D341Med (cell line): ENCODE results near the gene MCFD2.
A peak's percentile ranks its signal among the peaks of the same experiment; 100 is the strongest.

Experiments used
- DNase-seq: peaks from one replicate; pipeline ENCODE4 v3.0.0; 2012; ENCODE audit warnings: low spot score

MCFD2 gene

DNA sequence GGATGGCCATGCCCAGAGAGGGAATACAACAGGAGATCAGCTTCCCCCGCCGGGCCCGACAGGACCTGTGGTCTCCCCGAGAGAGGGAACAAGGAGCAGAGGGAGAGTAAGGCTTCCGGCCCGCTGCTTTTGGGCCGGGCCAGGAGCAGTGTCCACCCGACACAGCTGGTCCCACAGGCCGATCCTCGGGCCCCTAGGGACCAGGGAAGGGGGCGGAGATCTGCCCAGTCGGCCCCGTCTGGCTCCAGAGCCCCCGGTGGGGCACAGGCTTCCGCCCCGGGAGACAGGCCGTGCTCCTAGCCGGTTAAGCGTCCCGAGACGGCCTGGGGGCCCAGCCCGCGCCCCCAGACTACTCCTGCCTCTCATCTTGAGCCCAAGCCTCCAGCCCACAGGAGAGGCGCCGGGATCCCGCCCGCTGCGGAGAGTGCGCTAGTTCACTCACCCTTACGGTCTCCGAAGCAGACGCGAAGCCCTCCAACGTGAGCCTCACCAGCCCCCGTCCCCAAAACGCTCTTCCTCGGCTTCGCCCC is at the start of gene MCFD2:
MCFD2 (minus strand) TSS at position 526 of the 530 bp plus-strand sequence. CDS start 6,635 bp downstream, outside the sequence.
- no peak for DNase-seq

DNA sequence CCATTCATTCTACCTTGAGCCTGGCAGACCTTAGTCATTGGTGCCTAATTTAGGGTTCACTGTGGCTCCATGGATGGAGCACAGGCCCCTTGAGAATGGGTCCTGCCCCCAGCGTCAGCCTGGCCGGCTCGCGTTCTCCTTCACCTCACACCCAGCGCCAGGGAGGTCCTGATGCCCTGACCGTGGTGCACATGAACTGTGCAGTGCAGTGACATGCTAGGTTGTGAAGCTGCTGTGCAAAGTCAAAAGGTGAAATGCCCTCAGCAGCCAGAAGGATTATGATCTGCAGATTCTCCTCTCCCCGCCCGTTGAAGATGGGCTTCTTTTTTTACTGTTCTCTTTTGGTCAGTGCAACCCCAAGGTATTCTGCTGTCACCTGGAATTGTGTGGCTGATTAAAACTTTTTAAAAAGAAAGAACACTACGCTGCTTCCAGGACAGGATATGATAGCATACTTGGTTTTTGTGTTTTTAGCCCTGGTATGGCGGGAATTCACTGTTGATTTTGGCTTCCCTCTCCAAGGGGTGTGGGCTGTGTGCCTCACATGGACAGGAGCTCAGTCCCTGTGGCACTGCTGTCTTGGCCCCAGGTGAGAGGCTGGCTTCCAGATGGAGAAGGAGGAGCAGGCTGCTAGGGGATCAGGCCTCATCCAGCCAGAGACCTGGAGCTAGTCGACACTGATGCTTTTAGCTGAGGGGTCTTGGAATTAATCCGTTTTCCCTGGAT is 49.4 kb upstream of the MCFD2 start:
- DNase-seq: no peak

DNA sequence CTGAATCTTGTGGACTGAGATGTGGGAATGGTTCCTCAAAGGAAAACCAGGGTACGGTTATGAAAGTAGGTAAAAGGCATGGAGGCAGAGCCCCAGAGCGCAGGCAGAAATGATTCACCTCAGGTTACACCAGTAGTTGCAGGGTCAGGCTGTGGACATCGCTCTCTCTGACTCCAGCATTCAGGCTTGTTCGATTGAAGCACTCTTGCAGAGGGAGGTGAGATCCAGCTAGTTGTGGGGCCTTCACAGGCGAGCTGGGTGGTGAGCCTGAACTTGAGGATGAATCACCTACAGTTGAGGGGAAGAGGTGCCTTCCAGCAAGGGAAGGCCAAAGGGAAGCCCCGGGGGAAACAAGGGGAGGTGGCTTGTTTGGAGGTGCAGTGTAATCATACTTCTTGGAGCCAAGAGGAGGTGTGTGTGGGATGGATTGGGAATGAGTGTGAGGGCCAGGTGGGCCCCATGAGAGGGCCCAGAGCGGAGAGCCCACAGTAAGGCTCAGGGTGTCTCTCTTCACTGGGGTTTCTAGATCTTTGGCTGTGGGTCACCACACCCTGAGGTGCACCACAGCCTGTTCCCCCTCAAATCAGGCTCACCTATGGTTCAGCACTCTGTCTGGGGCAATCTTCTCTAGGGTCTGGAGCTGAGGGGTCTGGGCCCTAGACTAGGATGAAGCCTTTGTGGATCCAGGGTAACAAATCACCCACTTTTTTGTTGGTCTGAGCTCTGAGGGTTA is 48.5 kb upstream of the MCFD2 start:
- no peak for DNase-seq

GRCh38 chr2:46963210-46963609 is 47.6 kb upstream of the MCFD2 start:
- no peak for DNase-seq

DNA sequence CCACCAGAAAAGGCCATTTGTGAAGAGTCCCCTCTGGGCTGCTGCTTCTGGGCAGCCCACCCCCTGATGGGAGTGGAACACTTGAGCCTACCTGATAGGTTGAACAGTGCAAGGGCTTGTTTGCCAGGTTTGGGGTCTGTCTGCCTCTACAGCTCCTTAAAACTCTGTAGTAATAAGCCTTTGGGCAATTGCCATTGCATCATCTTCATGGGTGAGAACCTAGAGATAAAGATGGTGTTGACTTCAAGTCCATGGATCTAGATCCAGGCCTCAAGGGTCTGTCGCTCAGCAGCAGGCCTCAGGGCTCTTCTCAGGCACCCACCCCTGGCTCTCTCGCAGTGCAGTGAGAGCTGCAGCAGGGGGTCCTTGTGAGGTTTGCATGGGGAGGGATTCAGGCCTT is 47.1 kb upstream of the MCFD2 start:
- DNase-seq: no peak

DNA sequence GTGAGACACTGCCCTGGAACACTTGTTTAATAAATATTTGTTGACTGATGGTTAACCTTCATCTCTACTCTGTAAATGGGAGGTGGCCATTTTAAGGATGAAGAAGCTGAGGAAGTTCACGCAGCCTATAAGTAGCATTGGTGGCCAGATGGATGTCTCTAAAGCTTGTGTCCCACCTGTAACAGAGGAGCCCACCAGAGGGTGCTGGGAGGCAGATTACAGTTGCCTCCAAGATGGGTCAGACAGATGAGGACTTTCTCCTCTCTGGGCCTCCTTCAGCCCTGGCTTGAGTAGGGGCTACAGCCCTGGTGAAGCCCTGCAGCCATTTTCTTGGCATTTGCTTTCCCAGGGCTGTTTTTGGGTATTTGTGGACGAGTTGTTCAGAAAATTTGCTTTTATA is 45.0 kb upstream of the MCFD2 start:
- no peak for DNase-seq

DNA sequence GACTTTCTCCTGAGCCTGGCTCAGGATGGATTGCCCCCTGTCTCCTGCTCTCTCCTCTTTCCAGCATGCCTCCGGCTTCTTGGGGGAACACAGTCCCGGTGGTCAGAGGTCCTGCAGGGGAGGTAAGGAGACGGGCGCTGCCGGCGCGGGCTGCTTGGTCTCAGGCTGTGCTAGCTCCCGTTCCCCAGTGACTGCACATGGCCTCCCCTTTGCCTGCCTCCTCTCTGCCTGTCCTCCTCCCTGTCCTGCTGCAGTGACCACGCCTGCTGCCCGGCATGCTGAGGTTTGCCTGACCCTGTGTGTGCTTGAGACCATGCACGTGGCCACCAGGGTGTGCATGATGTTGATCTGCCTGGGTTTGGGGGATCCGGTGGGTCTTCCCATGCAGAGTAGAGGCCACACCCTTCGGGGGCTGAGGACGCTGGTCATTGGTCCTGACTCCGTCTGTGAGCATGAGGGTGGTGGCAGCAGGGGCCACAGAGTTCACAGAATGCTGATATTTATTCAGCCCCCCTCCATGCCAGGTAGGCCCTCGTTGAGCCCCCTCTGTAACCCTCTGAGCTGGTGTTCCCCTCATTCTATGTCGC is 42.9 kb upstream of the MCFD2 start:
- DNase-seq: no peak

DNA sequence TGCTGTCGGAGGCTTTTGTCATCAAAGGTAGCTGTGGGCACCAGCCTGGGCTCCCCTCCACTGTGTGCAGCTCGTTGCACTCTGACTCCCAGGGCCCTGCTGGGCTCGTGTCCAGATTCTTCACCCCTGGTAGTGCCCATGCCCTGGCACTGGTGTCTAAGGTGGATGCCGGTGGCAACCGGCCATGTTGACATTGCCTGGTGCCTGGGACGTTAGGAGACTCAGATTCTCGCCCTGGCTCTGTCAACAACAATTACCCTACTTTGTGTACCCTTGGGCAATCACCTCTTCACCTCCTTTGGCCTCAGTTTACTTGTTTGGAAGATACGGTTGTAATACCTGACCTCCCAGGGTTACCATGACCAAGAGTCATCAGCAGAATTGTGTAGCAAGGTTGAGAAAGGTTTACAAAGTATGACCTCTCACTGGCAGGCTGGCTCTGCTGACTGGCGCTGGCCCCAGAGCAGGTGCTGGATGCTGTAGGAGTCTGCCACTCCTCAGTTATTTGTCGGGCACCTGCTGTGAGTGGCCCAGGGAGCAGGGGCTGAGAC is 41.5 kb upstream of the MCFD2 start:
- DNase-seq: no peak

- DNase-seq: no peak
Measured at GRCh38 chr2:46955764-46956163, 40.2 kb upstream of the MCFD2 start.

DNA sequence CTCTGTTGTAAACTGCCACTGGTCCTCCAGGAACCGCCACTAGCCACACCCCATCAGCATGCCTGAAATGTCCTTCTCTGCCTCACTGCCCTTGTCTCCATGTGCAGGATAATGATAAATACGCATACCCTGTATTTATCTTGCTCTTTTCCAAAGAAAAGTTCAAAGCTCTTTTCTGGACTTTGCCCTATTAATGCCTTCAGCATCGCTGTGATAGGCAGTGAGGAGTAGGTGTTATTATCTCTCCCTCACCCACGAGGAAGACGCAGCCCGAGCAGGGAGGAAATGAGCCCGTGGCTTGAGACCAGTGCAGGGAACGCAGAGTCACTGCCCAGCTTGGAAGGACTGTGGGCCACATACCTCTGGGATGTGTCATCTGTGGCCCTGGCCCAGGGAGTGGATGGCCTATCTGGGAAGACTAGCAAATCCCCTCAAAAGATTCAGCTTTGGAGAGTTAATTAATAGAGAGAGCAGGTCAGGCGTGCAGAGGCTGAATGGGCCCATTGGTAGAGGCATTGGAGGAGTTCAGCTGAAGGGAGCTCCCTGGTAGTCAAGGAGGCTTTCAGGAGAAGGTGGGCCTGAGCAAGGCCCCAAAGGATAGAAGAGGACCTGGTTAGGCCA is 39.5 kb upstream of the MCFD2 start:
- peak; percentile 20 for DNase-seq

DNA sequence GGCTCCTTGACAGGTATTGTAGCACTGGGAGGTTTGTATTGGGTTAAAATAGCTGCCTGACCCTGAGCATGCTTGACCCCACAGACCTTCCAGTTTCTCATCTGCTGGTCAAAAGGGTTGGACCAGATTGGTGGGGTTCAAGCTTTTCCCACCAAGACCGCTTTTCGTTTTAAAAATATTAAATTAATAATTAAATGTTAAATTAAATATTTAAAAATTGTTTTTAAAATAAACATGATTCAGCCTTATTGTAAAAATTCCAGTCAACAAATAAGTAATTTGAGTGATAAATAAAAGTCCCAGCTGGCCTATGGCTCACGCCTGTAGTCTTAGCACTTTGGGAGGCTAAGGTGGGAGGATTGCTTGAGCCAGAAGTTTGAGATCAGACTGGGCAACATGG is 36.6 kb upstream of the MCFD2 start:
- DNase-seq: no peak

DNA sequence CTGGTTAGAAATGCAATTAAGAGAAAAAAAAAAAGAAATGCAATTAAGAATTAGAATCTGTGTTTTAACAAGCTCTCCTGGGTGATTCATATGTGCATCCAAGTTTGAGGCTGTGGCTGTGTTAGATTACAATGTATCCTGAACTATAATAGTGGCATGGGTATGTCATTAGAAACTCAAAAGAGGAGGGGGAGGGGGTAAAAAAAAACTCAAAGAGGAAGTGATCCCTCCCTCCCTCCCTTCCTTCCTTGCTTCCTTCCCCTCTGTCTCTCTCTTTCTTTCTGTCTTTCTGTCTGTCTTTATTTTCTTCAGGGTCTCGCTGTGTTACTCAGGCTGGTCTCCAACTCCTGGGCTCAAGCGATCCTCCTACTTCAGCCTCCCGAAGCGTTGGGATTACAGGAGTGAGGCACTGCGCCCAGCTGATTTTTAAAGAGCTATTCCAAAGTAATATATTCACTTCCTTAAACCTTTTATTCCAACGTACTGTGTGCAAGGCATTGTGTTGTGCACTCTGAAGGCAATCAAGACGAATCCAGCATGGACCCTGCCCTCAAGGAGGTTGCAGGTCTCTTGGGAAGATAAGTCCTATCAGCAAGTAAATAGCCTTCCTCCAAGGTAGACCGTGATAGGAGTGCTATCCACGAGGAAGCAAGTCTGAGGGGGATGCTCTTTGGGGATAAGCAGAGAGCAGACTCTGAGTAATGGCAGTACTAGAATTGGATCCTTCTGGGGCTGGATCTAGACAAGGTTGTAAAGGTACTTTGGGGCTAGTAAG is 35.9 kb upstream of the MCFD2 start:
- DNase-seq: no peak

DNA sequence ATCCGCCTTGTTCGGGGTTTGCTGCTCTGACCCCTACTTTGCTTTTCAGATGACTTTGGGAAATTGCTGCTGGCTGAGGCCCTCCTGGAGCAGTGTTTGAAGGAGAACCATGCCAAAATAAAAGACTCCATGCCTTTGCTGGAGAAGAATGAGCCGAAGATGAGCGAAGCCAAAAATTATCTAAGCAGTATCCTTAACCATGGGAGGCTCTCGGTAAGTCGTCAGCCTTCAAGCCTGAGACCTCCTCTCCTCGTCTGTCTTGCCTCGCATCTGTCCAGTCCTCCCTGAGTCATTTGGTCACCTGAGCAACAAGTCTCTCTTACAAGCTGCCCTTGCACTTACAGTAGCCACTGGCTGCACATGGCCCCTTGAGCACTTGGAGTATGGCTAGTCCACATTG is 34.7 kb upstream of the MCFD2 start:
- DNase-seq: no peak

DNA sequence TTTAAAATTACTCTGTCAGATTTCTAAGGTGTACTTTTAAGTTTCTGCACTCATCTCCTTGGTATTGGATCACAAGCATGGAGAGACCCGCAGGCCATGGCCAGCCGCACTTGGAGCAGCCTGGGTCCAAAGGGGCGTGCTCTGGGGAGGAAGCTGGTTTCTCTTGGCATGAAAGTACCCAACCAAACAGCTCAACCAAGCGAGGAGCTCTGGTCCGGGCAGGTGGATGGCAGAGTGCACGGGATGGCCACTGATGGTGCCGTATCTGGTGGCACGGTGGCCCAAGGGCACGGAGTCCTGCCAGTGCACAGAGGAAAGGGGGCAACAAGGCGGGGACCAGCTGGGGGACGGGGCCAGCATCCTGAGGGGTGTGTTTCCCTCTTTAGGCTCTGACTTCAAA is 32.2 kb upstream of the MCFD2 start:
- DNase-seq: no peak

GRCh38 chr2:46945671-46946070 is 30.1 kb upstream of the MCFD2 start:
- DNase-seq: no peak

DNA sequence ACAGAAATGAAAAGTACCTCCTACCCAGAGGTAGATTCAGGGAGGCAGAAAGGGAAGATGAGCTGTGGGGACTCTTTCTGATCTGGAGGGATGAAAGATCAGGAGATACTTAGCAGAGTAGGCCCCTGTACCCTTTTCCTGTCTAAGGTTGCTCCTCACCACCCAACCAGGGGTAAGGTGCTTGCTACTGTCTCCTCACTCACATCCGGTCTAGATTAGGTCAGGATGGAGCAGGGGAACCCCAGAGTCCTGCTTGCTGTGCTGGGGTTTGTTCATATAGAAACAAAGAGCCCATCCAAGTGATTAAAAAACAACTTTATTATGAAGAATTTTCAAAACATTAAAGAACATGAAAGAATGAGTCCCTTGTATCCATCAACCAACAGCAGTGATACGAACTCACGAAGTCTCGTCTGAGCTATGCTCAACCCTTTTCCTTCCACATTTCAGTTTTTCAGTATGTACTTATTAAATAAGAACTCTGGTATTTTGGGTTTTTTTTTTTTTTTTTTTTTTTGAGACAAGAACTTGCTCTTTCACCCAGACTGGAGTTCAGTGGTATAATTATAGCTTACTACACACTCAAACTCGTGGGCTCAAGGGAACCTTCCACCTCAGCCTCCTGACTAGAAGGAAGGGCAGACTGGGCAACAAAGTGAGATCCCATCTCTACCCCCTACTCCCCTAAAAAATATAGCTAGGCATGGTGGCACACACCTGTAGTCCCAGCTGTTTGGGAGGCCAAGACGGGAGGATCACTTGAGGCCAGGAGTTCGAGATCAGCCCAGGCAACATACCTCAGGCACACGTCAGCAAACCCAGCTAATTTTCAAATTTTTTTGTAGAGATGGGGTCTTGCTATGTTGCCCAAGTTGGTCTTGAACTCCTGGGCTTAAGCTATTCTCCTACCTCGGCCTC is 28.5 kb upstream of the MCFD2 start:
- DNase-seq: no peak

DNA sequence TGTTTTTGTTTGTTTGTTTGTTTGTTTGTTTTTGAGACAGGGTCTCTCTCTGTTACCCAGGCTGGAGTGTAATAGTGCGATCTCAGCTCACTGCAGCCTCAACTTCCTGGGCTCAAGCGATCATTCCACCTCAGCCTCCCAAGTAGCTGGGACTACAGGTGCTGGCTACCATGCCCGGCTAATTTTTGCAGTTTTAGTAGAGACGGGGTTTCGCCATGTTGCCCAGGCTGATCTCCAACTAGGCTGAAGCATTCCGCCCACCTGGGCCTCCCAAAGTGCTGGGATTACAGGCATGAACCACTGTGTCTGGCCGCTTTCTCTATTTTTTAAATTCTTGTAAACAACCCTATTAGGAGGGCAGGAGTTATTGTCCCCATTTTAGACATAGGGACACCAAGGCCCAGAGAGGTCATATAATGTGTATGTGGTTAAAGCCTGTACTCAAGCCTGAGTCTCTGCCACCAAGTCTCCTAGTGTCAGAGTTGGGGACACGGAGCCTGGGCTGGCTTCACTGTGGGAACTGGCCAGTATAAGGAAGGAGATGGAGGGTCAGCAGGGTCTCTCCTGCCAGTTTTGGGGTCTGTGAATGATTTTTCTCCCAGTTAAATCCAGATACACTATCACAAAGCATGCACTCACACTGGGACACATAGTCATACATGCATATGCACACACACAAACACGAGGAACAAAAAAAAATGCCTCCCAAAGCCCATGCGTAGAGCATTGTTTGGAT is 27.5 kb upstream of the MCFD2 start:
- no peak for DNase-seq

DNA sequence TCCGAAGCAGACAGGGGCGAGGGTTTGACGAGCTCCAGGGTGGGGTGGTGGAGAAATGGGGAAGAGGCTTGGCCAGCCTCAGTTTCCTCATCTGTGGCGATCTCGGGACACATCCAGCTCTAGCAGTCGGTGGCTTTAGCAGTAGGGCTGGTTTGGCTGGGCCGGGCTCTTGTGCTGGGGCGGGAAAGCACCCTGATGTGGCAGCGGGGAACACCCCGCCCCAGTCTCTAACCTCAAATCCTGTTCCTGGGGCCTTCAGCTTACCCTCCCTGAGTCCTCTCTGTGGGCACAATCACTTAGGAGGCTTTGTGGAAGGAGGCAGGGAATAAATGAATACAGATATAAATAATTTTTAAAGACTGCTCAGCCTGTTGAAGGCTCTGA is 26.5 kb upstream of the MCFD2 start:
- DNase-seq: no peak

GRCh38 chr2:46939626-46940359 is 24.2 kb upstream of the MCFD2 start:
- DNase-seq: no peak
